ENCODE results near the gene CCNB1.
A peak's percentile ranks its signal among the peaks of the same experiment; 100 is the strongest.

CCNB1 gene

GRCh38 chr5:69166686-69167492 lies at the start of gene CCNB1:
TSS of gene CCNB1 (plus strand) at chr5:69167150. CDS start at chr5:69167263, 113 bp downstream.
- ATAC-seq = peak; percentile 99
- TF ChIP-seq POU6F1 (CRISPR knock-in tag; IDR thresholded peaks at IDR 0.05; ENCODE audit: borderline replicate concordance, low read depth) (no peak), SNAI2 (CRISPR knock-in tag; IDR thresholded peaks at IDR 0.05) (no peak), CREB5 (CRISPR knock-in tag; IDR thresholded peaks at IDR 0.05; ENCODE audit: low read depth) (no peak), ZFP30 (CRISPR knock-in tag; IDR thresholded peaks at IDR 0.05) (no peak), ZNF565 (CRISPR knock-in tag; conservative IDR thresholded peaks at IDR 0.05; ENCODE audit: low read depth) (no peak), ZC3H10 (CRISPR knock-in tag; IDR thresholded peaks at IDR 0.05) (no peak), PPARA (CRISPR knock-in tag; IDR thresholded peaks at IDR 0.05; ENCODE audit: borderline replicate concordance) (no peak), ZFP3 (CRISPR knock-in tag; IDR thresholded peaks at IDR 0.05) (no peak)

GRCh38 chr5:69129413-69129812 lies 37.5 kb upstream of the CCNB1 start:
- TF ChIP-seq ESRRG (CRISPR knock-in tag; IDR thresholded peaks at IDR 0.05) = no peak
- 0 out of 2 replicates have a peak, but pooled peaks have one; percentile 24 for TF ChIP-seq CSDC2 (CRISPR knock-in tag; IDR thresholded peaks at IDR 0.05)
- TF ChIP-seq ISL1 (CRISPR knock-in tag; IDR thresholded peaks at IDR 0.05) = peak; percentile 40; the same call in 1 of the 2 replicates
- no peak for ATAC-seq

GRCh38 chr5:69130241-69130640 lies 36.7 kb upstream of the CCNB1 start:
- no peak for ATAC-seq
- TF ChIP-seq GLIS3 (CRISPR knock-in tag; IDR thresholded peaks at IDR 0.05) (no peak), POU6F1 (CRISPR knock-in tag; IDR thresholded peaks at IDR 0.05; ENCODE audit: borderline replicate concordance, low read depth) (no peak), ZNF8 (CRISPR knock-in tag; IDR thresholded peaks at IDR 0.05) (no peak), CSDC2 (CRISPR knock-in tag; IDR thresholded peaks at IDR 0.05) (no peak)

GRCh38 chr5:69131304-69131703 lies 35.6 kb upstream of the CCNB1 start:
- ATAC-seq = no peak
- no peak for TF ChIP-seq ZC3H10 (CRISPR knock-in tag; IDR thresholded peaks at IDR 0.05)

GRCh38 chr5:69134126-69134525 lies 32.8 kb upstream of the CCNB1 start:
- ATAC-seq = no peak
- TF ChIP-seq TSHZ2 (CRISPR knock-in tag; IDR thresholded peaks at IDR 0.05) (no peak), ARNTL (CRISPR knock-in tag; IDR thresholded peaks at IDR 0.05; ENCODE audit: borderline replicate concordance, low read depth) (no peak), TOX (CRISPR knock-in tag; IDR thresholded peaks at IDR 0.05; ENCODE audit: borderline replicate concordance) (no peak), ZFP30 (CRISPR knock-in tag; IDR thresholded peaks at IDR 0.05) (no peak), CSDC2 (CRISPR knock-in tag; IDR thresholded peaks at IDR 0.05) (no peak), GLIS3 (CRISPR knock-in tag; IDR thresholded peaks at IDR 0.05) (no peak), OSR1 (CRISPR knock-in tag; IDR thresholded peaks at IDR 0.05) (no peak), ZC3H10 (CRISPR knock-in tag; IDR thresholded peaks at IDR 0.05) (no peak), BACH2 (CRISPR knock-in tag; IDR thresholded peaks at IDR 0.05; ENCODE audit: borderline replicate concordance) (no peak), ZNF565 (CRISPR knock-in tag; conservative IDR thresholded peaks at IDR 0.05; ENCODE audit: low read depth) (no peak), PPARA (CRISPR knock-in tag; IDR thresholded peaks at IDR 0.05; ENCODE audit: borderline replicate concordance) (no peak), CSRNP3 (CRISPR knock-in tag; IDR thresholded peaks at IDR 0.05) (no peak), RARB (CRISPR knock-in tag; IDR thresholded peaks at IDR 0.05) (no peak)

Data from SK-N-SH treated with all-trans-retinoic acid at 6 μM for 48 hours (cell line).